Measurements from ENCODE around the gene NUAK2. TPM values are rescaled to one million over a fixed set of nuclear protein-coding genes. Genes with fewer than 3 reads are reported as not detected.

NUAK2 gene
- total and polyA plus RNA-seq, 2 donors (not counting 3 experiments of a cell fraction or from before 2014, with no cell fraction given) = 1.8 to 2.5 TPM

GRCh38 chr1:205303247-205303888 is 18.2 kb downstream of the NUAK2 start:
- Histone ChIP-seq H2AFZ (ENCODE audit: low read depth, low read length) (no peak overlapping the region), H3K4me3 (replicated peaks in 1 of 3; ENCODE audit: insufficient read depth in 1 of 3, low read depth in 1 of 3, low read length in 3 of 3) (no peak overlapping the region), H3K9me3 (replicated peaks; ENCODE audit: control insufficient read depth, insufficient read depth, low read length) (no peaks in the 10 kb centered on the region), H3K36me3 (ENCODE audit: control insufficient read depth in 2 of 2, extremely low read depth in 1 of 2, insufficient read depth in 2 of 2, low read length in 2 of 2) (peaks cover 0 to 13% of the 10 kb centered on the region in 2 experiments), H3K4me2 (ENCODE audit: insufficient read depth, low read length) (no peak overlapping the region), H3K4me1 (ENCODE audit: control insufficient read depth, extremely low read depth, insufficient read depth, low read length) (peaks cover 11% of the 10 kb centered on the region), H3K79me2 (ENCODE audit: control insufficient read depth, insufficient read depth, low read length) (no peaks in the 10 kb centered on the region), H3K27ac (ENCODE audit: insufficient read depth, low read depth, low read length) (no peak overlapping the region), H4K20me1 (replicated peaks; ENCODE audit: control insufficient read depth, extremely low read depth, insufficient read depth, low read length) (no peaks in the 10 kb centered on the region), H3K9ac (replicated peaks; ENCODE audit: extremely low read depth, insufficient read depth, low read length) (no peak overlapping the region), H3K9me1 (replicated peaks; ENCODE audit: control insufficient read depth, extremely low read depth, insufficient read depth, low read length) (no peaks in the 10 kb centered on the region), H3K27me3 (ENCODE audit: control insufficient read depth in 2 of 2, insufficient read depth in 2 of 2, low read length in 2 of 2) (no peaks in the 10 kb centered on the region)
- intact Hi-C loops (cut with micrococcal nuclease) = no loop called here
- BruUV-seq (replicated peaks) = no TSS peak
- POLR2A ChIA-PET = no interaction called here
- FAIRE-seq (no peak), DNase-seq (ENCODE audit: low read depth, low spot score) (no peak)
- TF ChIP-seq EZH2 (IDR thresholded peaks at IDR 0.05; ENCODE audit: borderline replicate concordance, low read depth, low read length, severe bottlenecking) = no peak
- CTCF ChIA-PET = interaction anchor here (0.9 to 1.9 kb wide), 6 partner anchors 9 to 30 kb away, joined by 3 to 9 read pairs (median 4); no protein-coding TSS in a partner anchor
- dilution Hi-C loops (cut with MboI; ENCODE audit: extremely low pct_ligation_motif_present, low sequenced_read_pairs) = no loop called here

GRCh38 chr1:205301842-205302588 is 19.5 kb downstream of the NUAK2 start:
- TF ChIP-seq EZH2 (IDR thresholded peaks at IDR 0.05; ENCODE audit: borderline replicate concordance, low read depth, low read length, severe bottlenecking) (no peak), POLR2AphosphoS5 (IDR thresholded peaks at IDR 0.05; ENCODE audit: insufficient read depth, low read depth, low read length) (no peak), JUN (IDR thresholded peaks at IDR 0.05; ENCODE audit: borderline replicate concordance, insufficient read depth, insufficient read length, low read depth) (no peak), GATA2 (IDR thresholded peaks at IDR 0.05; ENCODE audit: insufficient read depth, insufficient read length, low read depth, low read length) (no peak), POLR2A (IDR thresholded peaks at IDR 0.05; ENCODE audit: low read depth, low read length) (no peak), FOS (IDR thresholded peaks at IDR 0.05; ENCODE audit: borderline replicate concordance, insufficient read depth, low read length) (no peak), MYC (IDR thresholded peaks at IDR 0.05; ENCODE audit: low read depth, low read length) (no peak), MAX (IDR thresholded peaks at IDR 0.05; ENCODE audit: insufficient read depth, insufficient read length) (no peak), CTCF (IDR thresholded peaks at IDR 0.05; ENCODE audit: extremely low read depth in 1 of 2, insufficient read depth in 1 of 2, low read depth in 1 of 2, low read length in 2 of 2) (no peak)
- no peaks in the 10 kb centered on the region for H3K9me3 ChIP-seq (replicated peaks; ENCODE audit: control insufficient read depth, insufficient read depth, low read length)
- no peaks in the 10 kb centered on the region for H3K27me3 ChIP-seq (ENCODE audit: control insufficient read depth in 2 of 2, insufficient read depth in 2 of 2, low read length in 2 of 2)
- FAIRE-seq (no peak), DNase-seq (ENCODE audit: low read depth, low spot score) (no peak)
- ChIA-PET POLR2A (no interaction called here), CTCF (interaction anchor here (0.7 to 2.3 kb wide), 4 partner anchors 16 to 28 kb away, joined by 4 to 9 read pairs (median 6); partner anchors contain the start of gene NUAK2)
- no peak overlapping the region for H3K27ac ChIP-seq (ENCODE audit: insufficient read depth, low read depth, low read length)
- no peak overlapping the region for H3K9ac ChIP-seq (replicated peaks; ENCODE audit: extremely low read depth, insufficient read depth, low read length)
- H3K4me3 ChIP-seq (replicated peaks in 1 of 3; ENCODE audit: insufficient read depth in 1 of 3, low read depth in 1 of 3, low read length in 3 of 3) = no peak overlapping the region
- peaks cover 17% of the 10 kb centered on the region for H3K4me1 ChIP-seq (ENCODE audit: control insufficient read depth, extremely low read depth, insufficient read depth, low read length)
- dilution Hi-C loops (cut with MboI; ENCODE audit: extremely low pct_ligation_motif_present, low sequenced_read_pairs) = no loop called here
- no peaks in the 10 kb centered on the region for H3K79me2 ChIP-seq (ENCODE audit: control insufficient read depth, insufficient read depth, low read length)
- no peaks in the 10 kb centered on the region for H4K20me1 ChIP-seq (replicated peaks; ENCODE audit: control insufficient read depth, extremely low read depth, insufficient read depth, low read length)
- no peak overlapping the region for H3K4me2 ChIP-seq (ENCODE audit: insufficient read depth, low read length)
- intact Hi-C loops (cut with micrococcal nuclease) = loop anchor here (1.0 kb wide), 1 partner anchor 19 kb away; the partner anchor contains the start of gene NUAK2
- no peaks in the 10 kb centered on the region for H3K9me1 ChIP-seq (replicated peaks; ENCODE audit: control insufficient read depth, extremely low read depth, insufficient read depth, low read length)
- H3K36me3 ChIP-seq (ENCODE audit: control insufficient read depth in 2 of 2, extremely low read depth in 1 of 2, insufficient read depth in 2 of 2, low read length in 2 of 2) = peaks cover 0 to 11% of the 10 kb centered on the region in 2 experiments
- no TSS peak for BruUV-seq (replicated peaks)
- no peak overlapping the region for H2AFZ ChIP-seq (ENCODE audit: low read depth, low read length)
